Measurements from ENCODE around the gene SETD3. TPM values are rescaled to one million over a fixed set of nuclear protein-coding genes. Genes with fewer than 3 reads are reported as not detected.

SETD3 gene
- total RNA-seq, 4 donors from 2014 or later = 29.1 to 65.4 (median 36.3) TPM

DNA sequence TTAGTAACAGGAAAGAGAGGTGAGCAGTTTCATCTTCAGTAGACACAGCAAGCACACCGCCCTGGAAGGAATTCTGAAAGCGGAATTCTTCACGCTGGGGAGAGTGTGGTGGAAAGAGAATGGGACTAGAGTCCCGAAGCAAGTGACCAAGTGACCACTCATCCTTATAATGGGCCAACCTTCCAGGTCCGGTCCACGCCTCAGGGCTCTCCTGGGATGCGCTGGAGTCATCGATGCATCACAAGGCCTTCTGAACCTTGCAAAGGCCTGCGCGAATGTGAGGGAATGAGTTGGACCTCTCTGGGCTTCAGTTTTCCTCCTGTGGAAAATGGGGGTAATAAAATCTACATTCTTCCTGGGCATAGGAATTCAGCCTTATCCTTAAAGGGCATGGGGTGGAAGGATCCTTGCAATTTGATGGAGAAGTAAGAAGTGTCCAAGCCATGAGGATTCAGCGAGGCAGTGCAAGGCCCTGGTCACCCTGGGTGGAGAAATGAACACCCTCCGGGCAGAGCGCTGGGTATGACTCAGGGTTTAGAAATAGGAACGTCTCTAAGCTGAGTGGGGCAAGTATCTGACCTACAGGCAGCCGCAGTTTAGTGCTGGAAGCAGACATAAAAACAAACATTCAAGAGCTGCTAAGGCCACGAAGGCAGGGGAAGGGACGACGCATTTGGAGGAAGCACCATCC is 97.7 kb downstream of the SETD3 start:
- TF ChIP-seq, protein P1, sequence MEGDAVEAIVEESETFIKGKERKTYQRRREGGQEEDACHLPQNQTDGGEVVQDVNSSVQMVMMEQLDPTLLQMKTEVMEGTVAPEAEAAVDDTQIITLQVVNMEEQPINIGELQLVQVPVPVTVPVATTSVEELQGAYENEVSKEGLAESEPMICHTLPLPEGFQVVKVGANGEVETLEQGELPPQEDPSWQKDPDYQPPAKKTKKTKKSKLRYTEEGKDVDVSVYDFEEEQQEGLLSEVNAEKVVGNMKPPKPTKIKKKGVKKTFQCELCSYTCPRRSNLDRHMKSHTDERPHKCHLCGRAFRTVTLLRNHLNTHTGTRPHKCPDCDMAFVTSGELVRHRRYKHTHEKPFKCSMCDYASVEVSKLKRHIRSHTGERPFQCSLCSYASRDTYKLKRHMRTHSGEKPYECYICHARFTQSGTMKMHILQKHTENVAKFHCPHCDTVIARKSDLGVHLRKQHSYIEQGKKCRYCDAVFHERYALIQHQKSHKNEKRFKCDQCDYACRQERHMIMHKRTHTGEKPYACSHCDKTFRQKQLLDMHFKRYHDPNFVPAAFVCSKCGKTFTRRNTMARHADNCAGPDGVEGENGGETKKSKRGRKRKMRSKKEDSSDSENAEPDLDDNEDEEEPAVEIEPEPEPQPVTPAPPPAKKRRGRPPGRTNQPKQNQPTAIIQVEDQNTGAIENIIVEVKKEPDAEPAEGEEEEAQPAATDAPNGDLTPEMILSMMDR (IDR thresholded peaks at IDR 0.05) = no peak
- TF ChIP-seq POLR2A (IDR thresholded peaks at IDR 0.05) = no peak
- DNase-seq = no peak
- 78 to 83% methylated on average over 17 to 18 of the region's 18 CpGs for WGBS, 2 donors
- Histone ChIP-seq H3K4me1 (peaks cover 0 to 6% (median 4%) of the 10 kb centered on the region in 3 donors), H3K36me3 (no peaks in the 10 kb centered on the region), H3K27me3 (peaks cover 0 to 73% (median 0%) of the 10 kb centered on the region in 4 donors), H3K27ac (no peak overlapping the region), H3K4me3 (no peak overlapping the region), H3K9me3 (no peaks in the 10 kb centered on the region)
- intact Hi-C loops (cut with DNase I) = no loop called here

DNA sequence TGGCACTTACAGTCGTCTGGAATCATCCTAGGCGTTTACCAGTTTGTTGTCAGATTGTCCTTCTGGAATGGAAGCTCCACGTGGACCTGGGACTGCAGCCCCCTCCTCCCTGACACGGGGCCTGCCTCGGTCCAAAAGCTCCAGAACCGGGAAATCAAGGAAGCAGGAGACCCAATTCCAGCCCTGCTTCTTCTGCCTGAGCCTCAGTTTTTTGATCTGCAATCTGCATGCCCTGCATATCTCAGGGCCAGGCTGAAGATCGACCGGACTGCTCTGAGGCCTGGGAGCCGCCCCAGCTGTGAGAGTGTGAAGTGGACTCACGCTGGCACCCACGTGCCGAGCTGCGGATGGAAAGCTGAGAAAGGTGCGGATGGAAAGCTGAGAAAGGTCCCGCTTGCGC is 98.6 kb downstream of the SETD3 start:
- Histone ChIP-seq H3K36me3 (no peaks in the 10 kb centered on the region), H3K27ac (no peak overlapping the region), H3K27me3 (peaks cover 0 to 68% (median 0%) of the 10 kb centered on the region in 4 donors), H3K9me3 (no peaks in the 10 kb centered on the region), H3K4me3 (no peak overlapping the region), H3K4me1 (peaks cover 0 to 6% (median 4%) of the 10 kb centered on the region in 3 donors)
- TF ChIP-seq POLR2A (IDR thresholded peaks at IDR 0.05) = no peak
- TF ChIP-seq, protein P1 (IDR thresholded peaks at IDR 0.05) = no peak
- intact Hi-C loops (cut with DNase I) = no loop called here
- WGBS, 2 donors = 50 to 53% methylated on average over 9 to 12 of the region's 16 CpGs
- no peak for DNase-seq

DNA sequence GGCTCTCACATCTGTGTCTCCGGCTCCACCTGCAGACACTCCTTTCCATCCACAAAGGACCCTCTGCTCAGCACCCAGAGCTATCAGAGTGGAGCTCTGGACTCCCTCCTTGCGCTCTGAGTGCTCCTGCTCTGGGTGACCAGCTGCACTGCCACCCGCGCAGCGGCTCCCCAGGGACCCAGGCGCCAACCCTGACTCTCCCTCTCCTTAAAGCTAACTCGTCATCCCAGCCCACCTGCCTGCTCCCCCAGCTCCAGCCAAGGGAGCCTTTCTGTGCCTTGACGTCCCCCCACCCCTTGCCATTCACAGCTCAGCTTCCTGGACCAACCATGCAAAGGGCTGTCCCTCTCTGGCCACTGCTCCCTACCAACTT is 99.0 kb downstream of the SETD3 start:
- intact Hi-C loops (cut with DNase I) = no loop called here
- no peak for DNase-seq
- WGBS, 2 donors = 83 to 89% methylated on average over 5 to 7 of the region's 8 CpGs
- TF ChIP-seq, protein P1 (IDR thresholded peaks at IDR 0.05) = no peak
- TF ChIP-seq POLR2A (IDR thresholded peaks at IDR 0.05) = no peak
- Histone ChIP-seq H3K27ac (no peak overlapping the region), H3K4me1 (peaks cover 0 to 6% (median 4%) of the 10 kb centered on the region in 3 donors), H3K9me3 (no peaks in the 10 kb centered on the region), H3K27me3 (peaks cover 0 to 64% (median 0%) of the 10 kb centered on the region in 4 donors), H3K4me3 (no peak overlapping the region), H3K36me3 (no peaks in the 10 kb centered on the region)

DNA sequence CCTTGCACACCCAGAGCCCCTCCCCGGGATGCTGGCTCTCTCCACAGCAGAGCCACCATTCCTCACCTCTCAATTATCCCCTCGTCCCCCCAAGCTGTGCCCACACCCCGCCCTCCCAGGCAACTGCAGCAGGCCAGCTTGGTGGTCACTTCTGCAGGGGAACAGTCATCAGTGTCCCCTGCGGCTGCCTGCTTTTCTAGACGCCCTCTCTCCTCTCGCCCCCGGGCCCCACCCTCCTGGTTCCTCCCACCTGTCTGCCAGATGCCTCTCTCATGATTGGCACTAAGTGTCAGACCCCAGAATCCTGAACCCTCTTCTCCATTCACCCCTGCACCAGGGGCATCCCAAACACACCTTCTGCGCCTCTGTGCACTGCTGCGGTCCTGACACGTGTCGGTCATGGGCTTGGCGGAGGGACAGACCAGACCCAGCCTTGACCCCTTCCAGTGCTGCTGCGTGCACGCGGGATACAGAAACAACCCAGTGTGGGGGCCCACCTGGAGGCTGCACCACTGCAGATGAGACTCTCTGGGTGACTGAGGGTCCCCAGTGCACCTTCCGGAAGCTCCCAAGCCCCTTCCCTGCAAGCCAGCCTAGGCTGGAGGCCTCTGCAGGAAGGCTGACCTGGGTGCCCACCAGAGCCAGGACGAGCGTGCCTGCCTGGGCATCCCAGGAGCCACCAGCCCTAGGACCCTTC is 99.5 kb downstream of the SETD3 start:
- no peak for DNase-seq
- TF ChIP-seq POLR2A (IDR thresholded peaks at IDR 0.05) = no peak
- TF ChIP-seq, protein P1 (IDR thresholded peaks at IDR 0.05) = no peak
- H3K9me3 ChIP-seq = no peaks in the 10 kb centered on the region
- peaks cover 0 to 6% (median 4%) of the 10 kb centered on the region in 3 donors for H3K4me1 ChIP-seq
- intact Hi-C loops (cut with DNase I) = no loop called here
- no peak overlapping the region for H3K27ac ChIP-seq
- H3K4me3 ChIP-seq = no peak overlapping the region
- H3K27me3 ChIP-seq = peaks cover 0 to 59% (median 0%) of the 10 kb centered on the region in 4 donors
- 57% methylated on average over 8 to 9 of the region's 18 CpGs for WGBS, 2 donors
- H3K36me3 ChIP-seq = no peaks in the 10 kb centered on the region

DNA sequence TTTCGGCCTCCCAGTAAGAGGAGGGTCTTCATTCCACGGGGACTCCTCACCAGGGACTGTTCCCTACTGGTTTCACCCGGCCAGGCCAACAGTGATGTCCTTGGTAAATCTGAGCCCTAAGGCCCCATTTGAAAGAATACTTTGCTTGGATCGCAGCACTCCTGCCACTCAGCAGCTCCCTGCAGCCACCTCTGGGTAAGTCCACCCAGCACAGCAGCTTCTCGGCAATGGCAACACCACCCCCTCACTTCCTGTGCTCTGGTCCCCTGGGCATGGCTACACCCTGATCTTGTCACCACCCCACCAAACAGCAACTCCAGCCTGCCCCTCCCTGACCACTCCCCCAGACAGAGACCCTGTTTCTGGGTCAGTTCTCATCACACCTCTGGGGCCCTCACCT is 100.3 kb downstream of the SETD3 start:
- H3K27ac ChIP-seq = no peak overlapping the region
- H3K36me3 ChIP-seq = no peaks in the 10 kb centered on the region
- intact Hi-C loops (cut with DNase I) = no loop called here
- H3K4me3 ChIP-seq = no peak overlapping the region
- no peak for DNase-seq
- peaks cover 0 to 52% (median 0%) of the 10 kb centered on the region in 4 donors for H3K27me3 ChIP-seq
- no peaks in the 10 kb centered on the region for H3K9me3 ChIP-seq
- TF ChIP-seq, protein P1 (IDR thresholded peaks at IDR 0.05) = no peak
- WGBS, 2 donors = 52 to 68% methylated on average over 4 of the region's 5 CpGs
- H3K4me1 ChIP-seq = peaks cover 0 to 6% (median 4%) of the 10 kb centered on the region in 3 donors
